Muscle layer of colon (tissue), 2 donors: ENCODE results near the gene SLC4A2.

Source experiments
- H3K27ac ChIP-seq: one replicate; pipeline ENCODE4 v1.7.0; 2013; ENCODE audit warnings: low read depth, mild to moderate bottlenecking, low read length, moderate library complexity
- H3K27me3 ChIP-seq, 2 donors: one replicate each; pipeline ENCODE4 v1.7.0; 2013; ENCODE audit warnings: low read length in 2 of 2, mild to moderate bottlenecking in 2 of 2; ENCODE audit not compliant: insufficient read depth in 2 of 2, control insufficient read depth in 1 of 2
- H3K36me3 ChIP-seq: one replicate; pipeline ENCODE4 v1.7.0; 2013; ENCODE audit warnings: mild to moderate bottlenecking, low read length; ENCODE audit not compliant: insufficient read depth
- H3K4me1 ChIP-seq: one replicate; pipeline ENCODE4 v1.7.0; 2013; ENCODE audit warnings: mild to moderate bottlenecking, low read length; ENCODE audit not compliant: insufficient read depth
- H3K4me3 ChIP-seq, 2 donors: one replicate each; pipeline ENCODE4 v1.7.0; 2013; ENCODE audit warnings: low read length in 2 of 2, low read depth in 1 of 2, mild to moderate bottlenecking in 1 of 2, moderate library complexity in 1 of 2
- H3K9ac ChIP-seq: one replicate; pipeline ENCODE4 v1.7.0; 2013; ENCODE audit warnings: low read length
- H3K9me3 ChIP-seq: one replicate; pipeline ENCODE4 v1.7.0; 2013; ENCODE audit warnings: mild to moderate bottlenecking, low read length
- donor health status: abdominal sarcoma.
- donor health status: Adenocarcinoma of cecum.

Gene SLC4A2

DNA sequence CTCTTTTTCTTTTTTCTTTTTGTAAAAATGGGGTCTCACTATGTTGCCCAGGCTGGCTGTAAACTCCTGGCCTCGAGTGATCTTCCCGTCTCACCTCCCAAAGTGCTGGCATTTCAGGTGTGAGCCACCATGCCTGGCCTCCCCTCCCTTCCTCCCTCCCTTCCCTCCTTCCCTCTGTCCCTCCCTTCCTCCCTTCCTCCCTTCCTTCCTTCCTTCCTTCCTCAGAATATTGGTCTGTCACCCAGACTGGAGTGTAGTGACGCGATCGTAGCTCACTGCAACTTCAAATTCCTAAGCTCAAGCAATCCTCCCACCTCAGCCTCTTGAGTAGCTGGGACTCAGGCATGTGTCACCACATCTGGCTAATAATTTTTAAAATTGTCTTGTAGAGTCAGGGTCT, 35.3 kb downstream of the SLC4A2 start:
- Histone ChIP-seq H3K9ac (no peak overlapping the region), H3K27ac (no peak overlapping the region), H3K9me3 (no peaks in the 10 kb centered on the region), H3K4me3 (no peak overlapping the region), H3K27me3 (no peaks in the 10 kb centered on the region), H3K36me3 (no peaks in the 10 kb centered on the region), H3K4me1 (peaks cover 27% of the 10 kb centered on the region)

- H3K36me3 ChIP-seq, result no peaks in the 10 kb centered on the region
- H3K27ac ChIP-seq, result no peak overlapping the region
- no peaks in the 10 kb centered on the region for H3K9me3 ChIP-seq
- no peak overlapping the region for H3K9ac ChIP-seq
- peaks cover 21% of the 10 kb centered on the region for H3K4me1 ChIP-seq
- H3K4me3 ChIP-seq, result no peak overlapping the region
- H3K27me3 ChIP-seq, result no peaks in the 10 kb centered on the region
Measured at GRCh38 chr7:151095123-151095797, 35.9 kb downstream of the SLC4A2 start.

- H3K4me1 ChIP-seq, result peaks cover 15% of the 10 kb centered on the region
- H3K9ac ChIP-seq, result no peak overlapping the region
- no peaks in the 10 kb centered on the region for H3K27me3 ChIP-seq
- no peak overlapping the region for H3K4me3 ChIP-seq
- no peaks in the 10 kb centered on the region for H3K36me3 ChIP-seq
- no peak overlapping the region for H3K27ac ChIP-seq
- no peaks in the 10 kb centered on the region for H3K9me3 ChIP-seq
Measured at GRCh38 chr7:151095828-151096475, 36.6 kb downstream of the SLC4A2 start.

GRCh38 chr7:151099486-151100211, 40.3 kb downstream of the SLC4A2 start:
- H3K4me3 ChIP-seq, result no peak overlapping the region
- no peak overlapping the region for H3K9ac ChIP-seq
- no peaks in the 10 kb centered on the region for H3K36me3 ChIP-seq
- no peaks in the 10 kb centered on the region for H3K27me3 ChIP-seq
- no peaks in the 10 kb centered on the region for H3K4me1 ChIP-seq
- no peaks in the 10 kb centered on the region for H3K9me3 ChIP-seq
- H3K27ac ChIP-seq, result no peak overlapping the region

- Histone ChIP-seq H3K9me3 (no peaks in the 10 kb centered on the region), H3K27ac (no peak overlapping the region), H3K36me3 (no peaks in the 10 kb centered on the region), H3K4me1 (no peaks in the 10 kb centered on the region), H3K4me3 (no peak overlapping the region), H3K9ac (no peak overlapping the region), H3K27me3 (no peaks in the 10 kb centered on the region)
Measured at GRCh38 chr7:151100921-151101320, 41.5 kb downstream of the SLC4A2 start.

DNA sequence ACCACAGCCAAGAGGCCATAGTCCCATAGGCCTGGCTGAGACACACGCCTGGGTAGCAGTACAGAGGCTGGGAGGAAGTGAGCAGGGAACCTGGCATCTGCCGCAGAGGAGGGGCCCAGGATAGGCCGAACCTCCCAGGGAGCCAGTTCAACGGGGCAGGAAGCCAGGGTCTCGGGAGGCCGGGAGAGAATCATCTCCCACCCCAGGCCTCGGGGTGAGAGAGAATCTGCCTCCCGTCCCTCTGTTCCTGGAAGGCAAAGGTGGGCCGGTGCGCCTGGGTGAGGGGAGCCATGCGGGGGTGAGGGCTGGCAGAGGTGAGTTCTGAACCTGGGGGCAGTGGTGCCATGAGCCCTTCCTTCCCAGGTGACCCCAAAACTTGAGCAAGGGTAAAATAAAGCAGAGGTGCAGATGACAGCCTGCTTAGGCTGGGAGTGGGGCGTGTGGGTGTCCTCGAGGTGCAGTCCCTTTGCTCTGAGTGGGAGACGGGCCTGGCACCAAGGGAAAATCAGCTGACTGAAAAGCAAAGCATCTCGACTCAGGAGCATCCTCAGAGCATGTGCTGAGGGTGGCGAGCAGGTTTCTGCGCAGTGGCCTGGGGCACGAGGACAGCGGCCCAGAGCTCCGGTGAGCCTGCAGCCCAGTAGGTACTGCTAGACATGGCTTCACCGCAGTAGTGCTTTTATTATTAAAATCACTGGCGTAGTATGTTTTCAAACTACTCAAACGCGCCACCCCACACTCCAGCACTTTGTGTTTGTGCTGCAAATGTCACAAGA, 42.4 kb downstream of the SLC4A2 start:
- Histone ChIP-seq H3K4me1 (no peaks in the 10 kb centered on the region), H3K9me3 (no peaks in the 10 kb centered on the region), H3K27me3 (no peaks in the 10 kb centered on the region), H3K4me3 (no peak overlapping the region), H3K36me3 (no peaks in the 10 kb centered on the region), H3K9ac (no peak overlapping the region), H3K27ac (no peak overlapping the region)

GRCh38 chr7:151102991-151103390, 43.6 kb downstream of the SLC4A2 start:
- no peaks in the 10 kb centered on the region for H3K9me3 ChIP-seq
- H3K4me1 ChIP-seq, result no peaks in the 10 kb centered on the region
- H3K4me3 ChIP-seq, result no peak overlapping the region
- no peaks in the 10 kb centered on the region for H3K36me3 ChIP-seq
- H3K27ac ChIP-seq, result no peak overlapping the region
- H3K27me3 ChIP-seq, result no peaks in the 10 kb centered on the region
- H3K9ac ChIP-seq, result no peak overlapping the region

DNA sequence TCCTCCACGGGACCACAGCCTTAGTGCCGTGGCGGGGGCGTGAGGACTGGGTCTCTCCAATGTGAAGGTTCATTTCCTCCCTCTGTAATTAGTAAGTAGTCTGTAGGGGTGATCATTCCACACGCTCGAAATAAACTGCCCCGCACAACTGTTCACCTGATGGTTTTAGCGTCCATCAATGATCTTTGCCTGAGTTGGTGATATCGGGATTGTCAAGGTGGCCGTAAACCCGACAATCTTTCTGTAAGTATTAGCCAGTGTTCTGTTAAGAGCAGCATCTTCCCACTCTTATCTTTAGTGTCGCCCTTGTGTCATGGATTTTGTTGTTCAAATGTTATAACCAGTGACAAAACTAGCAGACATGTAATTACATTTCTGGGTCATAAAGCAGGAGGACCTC, 44.6 kb downstream of the SLC4A2 start:
- Histone ChIP-seq H3K36me3 (no peaks in the 10 kb centered on the region), H3K27me3 (no peaks in the 10 kb centered on the region), H3K9me3 (no peaks in the 10 kb centered on the region), H3K9ac (no peak overlapping the region), H3K27ac (no peak overlapping the region), H3K4me3 (no peak overlapping the region), H3K4me1 (no peaks in the 10 kb centered on the region)

DNA sequence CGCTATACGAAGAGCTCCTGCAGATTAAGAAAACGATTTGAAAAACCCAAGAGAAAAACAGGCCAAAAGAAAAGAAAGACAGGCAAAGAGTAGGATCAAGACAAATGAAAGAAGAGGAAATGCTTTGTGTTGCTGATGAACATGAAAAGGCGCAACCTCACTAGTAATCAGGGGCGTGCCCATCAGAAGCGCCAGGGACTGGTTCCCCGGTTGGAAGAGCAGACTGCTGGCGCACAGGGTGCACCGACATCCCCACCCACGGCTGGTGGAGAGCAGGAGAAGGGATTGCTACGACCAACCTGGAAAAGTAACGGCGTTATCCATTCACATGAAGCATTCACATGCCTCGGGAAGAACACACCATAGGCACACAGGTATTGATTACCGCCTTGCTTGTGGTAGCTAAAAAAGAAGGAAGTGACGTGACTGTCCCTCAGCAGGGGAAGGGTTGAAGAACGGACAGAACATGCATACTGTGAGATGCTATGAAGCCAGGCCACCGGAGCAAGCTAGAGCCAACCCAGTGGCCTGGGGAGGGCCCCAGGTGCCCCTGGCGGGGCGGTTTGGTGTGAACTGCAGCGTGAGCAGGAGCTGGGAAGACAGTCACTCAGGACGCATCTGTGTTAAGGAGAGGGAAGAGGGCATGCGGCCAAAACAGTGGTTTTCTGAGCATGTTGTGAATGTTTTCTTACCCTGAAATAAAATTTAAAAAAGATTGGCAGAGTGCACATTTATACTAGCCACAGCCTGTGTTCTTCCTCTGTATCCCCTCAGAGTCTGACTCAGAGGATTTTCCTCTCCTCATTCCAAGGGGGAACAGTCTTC, 45.2 kb downstream of the SLC4A2 start:
- Histone ChIP-seq H3K4me1 (peaks cover 5% of the 10 kb centered on the region), H3K9me3 (no peaks in the 10 kb centered on the region), H3K9ac (no peak overlapping the region), H3K36me3 (no peaks in the 10 kb centered on the region), H3K27ac (no peak overlapping the region), H3K4me3 (no peak overlapping the region), H3K27me3 (no peaks in the 10 kb centered on the region)

- H3K36me3 ChIP-seq, result no peaks in the 10 kb centered on the region
Measured at GRCh38 chr7:151107882-151108281, 48.5 kb downstream of the SLC4A2 start.

More at GRCh38 chr7:151107882-151108281, 48.5 kb downstream of the SLC4A2 start:
- no peak overlapping the region for H3K4me3 ChIP-seq
- H3K4me1 ChIP-seq, result peaks cover 24% of the 10 kb centered on the region
- no peak overlapping the region for H3K27ac ChIP-seq
- no peaks in the 10 kb centered on the region for H3K9me3 ChIP-seq
- H3K27me3 ChIP-seq, result no peaks in the 10 kb centered on the region
- no peak overlapping the region for H3K9ac ChIP-seq
